ACHN (cell line): Measurements from ENCODE around the gene CD274.

ENCODE experiments used
- DNase-seq: peaks from one replicate; pipeline ENCODE4 v3.0.0-alpha.2; 2015
- in situ Hi-C: cut with HindIII; loops from 2 replicates; pipeline ENCODE4 v1.10.0; 2017; ENCODE audit warnings: low sequenced_read_pairs, low pct_ligation_motif_present, low pct_unique_long_range_greater_than_20kb

The CD274 gene

GRCh38 chr9:5513966-5514616 lies 63.7 kb downstream of the CD274 start:
- in situ Hi-C loops: no loop called here
- no peak for DNase-seq

- no peak for DNase-seq
- in situ Hi-C loops: no loop called here
Observed at GRCh38 chr9:5514617-5515260, 64.4 kb downstream of the CD274 start.

- in situ Hi-C loops: no loop called here
- DNase-seq: no peak
Observed at GRCh38 chr9:5515261-5515650, 64.9 kb downstream of the CD274 start.

- no peak for DNase-seq
Observed at GRCh38 chr9:5516453-5517220, 66.3 kb downstream of the CD274 start.

DNA sequence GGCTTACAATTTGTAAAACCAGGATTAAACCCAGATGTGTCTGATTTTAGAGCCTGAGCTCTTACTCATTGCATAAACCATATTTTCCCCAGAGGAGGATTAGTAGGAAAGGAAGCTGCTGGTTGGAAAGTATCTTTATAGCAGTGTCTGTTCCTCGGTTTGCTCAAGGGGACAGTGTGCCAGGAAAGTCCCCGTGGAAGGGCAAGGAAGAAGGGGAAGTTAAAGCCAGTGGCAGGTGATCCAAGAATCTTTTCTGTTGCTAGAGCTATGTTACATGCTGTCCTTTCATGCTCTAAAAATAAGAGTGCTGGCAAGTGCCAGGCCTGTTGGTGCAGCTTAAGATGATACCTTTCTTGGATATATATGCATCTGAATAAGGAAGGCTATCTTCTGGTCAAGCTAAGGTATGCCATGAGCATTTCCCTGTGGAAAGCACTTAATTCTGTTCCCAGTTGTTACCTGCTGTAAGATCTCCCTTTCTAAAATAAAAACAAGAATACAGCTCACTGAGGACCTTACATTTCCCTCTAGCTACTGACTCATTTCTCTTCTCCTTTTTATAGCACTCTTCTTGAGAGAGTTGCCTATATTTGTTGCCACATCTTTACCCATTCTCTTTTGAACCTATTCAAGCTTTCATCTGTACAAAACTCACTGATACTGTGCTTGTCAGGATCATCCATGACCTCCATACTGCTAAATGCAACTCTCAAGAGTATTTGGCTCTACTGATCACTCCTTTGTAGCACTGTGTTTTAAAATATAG lies 68.0 kb downstream of the CD274 start:
- DNase-seq: no peak
- in situ Hi-C loops: no loop called here

More at GRCh38 chr9:5516453-5517220, 66.3 kb downstream of the CD274 start:
- in situ Hi-C loops: no loop called here

GRCh38 chr9:5518937-5519319 lies 68.6 kb downstream of the CD274 start:
- in situ Hi-C loops: no loop called here
- DNase-seq: no peak
